PC-3 (cell line): ENCODE measurements around the gene AGAP5. TPM values are rescaled to one million over a fixed set of nuclear protein-coding genes. Genes with fewer than 3 reads are reported as not detected.

ENCODE experiments used
- ATAC-seq: fragments of 200-7000 bp; cut with Tn5 transposase; 2 replicates; pipeline ENCODE4 v1.9.1; 2020; ENCODE audit warnings: mild to moderate bottlenecking, moderate library complexity
- BruUV-seq: library from RNA; stranded (reverse); fragments of 400-500 nt; replicated peaks from 2 replicates; lab custom pipeline; 2021; lab: Mats Ljungman, UMichigan
- CTCF ChIA-PET: fragments of 300-600 bp; sonication (Branson Sonifier 250); formaldehyde crosslinking; loops from one replicate; lab custom pipeline; 2022; ENCODE audit warnings: antibody characterized with exemption; lab: Charles Lee
- POLR2A ChIA-PET: fragments of 300-600 bp; sonication (Branson Sonifier 250); formaldehyde crosslinking; loops from one replicate; lab custom pipeline; 2022; ENCODE audit warnings: antibody characterized with exemption; ENCODE audit not compliant: unreplicated experiment; lab: Charles Lee
- DNase-seq: peaks from one replicate; pipeline ENCODE4 v3.0.0-alpha.2; 2015
- H2AFZ ChIP-seq: fragments of 300-600 bp; sonication (generic); 2 replicates; pipeline ENCODE4 v1.6.0; 2016; ENCODE audit warnings: antibody characterized with exemption, low read length
- H3F3A ChIP-seq: fragments of 300-600 bp; sonication (generic); one replicate; pipeline ENCODE4 v1.6.0; 2017; ENCODE audit warnings: antibody characterized with exemption, low read length, control low read depth, mild to moderate bottlenecking; ENCODE audit not compliant: unreplicated experiment
- H3K27ac ChIP-seq: fragments of 300-600 bp; sonication (generic); 2 replicates; pipeline ENCODE4 v1.5.1; 2016; ENCODE audit warnings: mild to moderate bottlenecking, low read length
- H3K27me3 ChIP-seq: fragments of 300-600 bp; sonication (generic); 2 replicates; pipeline ENCODE4 v1.6.1; 2016; ENCODE audit warnings: low read length, mixed read lengths
- H3K36me3 ChIP-seq: fragments of 300-600 bp; sonication (generic); 2 replicates; pipeline ENCODE4 v1.6.1; 2016; ENCODE audit warnings: low read depth, mixed run types, low read length, mixed read lengths
- H3K4me1 ChIP-seq: fragments of 300-600 bp; sonication (generic); 2 replicates; pipeline ENCODE4 v1.5.1; 2016; ENCODE audit warnings: low read length; ENCODE audit not compliant: insufficient read depth
- H3K4me2 ChIP-seq: fragments of 300-600 bp; sonication (generic); 2 replicates; pipeline ENCODE4 v1.6.0; 2016; ENCODE audit warnings: low read length
- H3K4me3 ChIP-seq: fragments of 300-600 bp; sonication (generic); 2 replicates; pipeline ENCODE4 v1.5.1; 2016; ENCODE audit warnings: mild to moderate bottlenecking, low read length, mixed read lengths
- H3K79me2 ChIP-seq: fragments of 300-600 bp; sonication (generic); 2 replicates; pipeline ENCODE4 v1.6.1; 2017; ENCODE audit warnings: low read length, mixed read lengths
- H3K9ac ChIP-seq: fragments of 300-600 bp; sonication (generic); 2 replicates; pipeline ENCODE4 v1.6.0; 2016; ENCODE audit warnings: mild to moderate bottlenecking, low read length
- H3K9me2 ChIP-seq: fragments of 300-600 bp; sonication (generic); replicated peaks from 2 replicates; pipeline ENCODE4 v1.6.1; 2016; ENCODE audit warnings: mixed run types, low read length, mixed read lengths
- H3K9me3 ChIP-seq: fragments of 300-600 bp; sonication (generic); 2 replicates; pipeline ENCODE4 v1.6.1; 2016; ENCODE audit warnings: low read length, mixed read lengths
- H4K20me1 ChIP-seq: fragments of 300-600 bp; sonication (generic); 2 replicates; pipeline ENCODE4 v1.6.1; 2016; ENCODE audit warnings: low read length, mixed read lengths
- CTCF ChIP-seq: fragments of 300-600 bp; sonication (generic); conservative IDR thresholded peaks from 2 replicates; pipeline ENCODE4 v1.5.1; 2017; ENCODE audit warnings: antibody characterized with exemption, low read depth, mild to moderate bottlenecking, low read length
- EZH2 ChIP-seq: fragments of 300-600 bp; sonication (generic); IDR thresholded peaks from one replicate; pipeline ENCODE4 v1.6.1; 2017; ENCODE audit warnings: antibody characterized with exemption, mild to moderate bottlenecking, low read length; ENCODE audit not compliant: unreplicated experiment
- EZH2phosphoT487 ChIP-seq: fragments of 300-600 bp; sonication (generic); IDR thresholded peaks from 2 replicates; pipeline ENCODE4 v1.6.1; 2018; ENCODE audit warnings: mild to moderate bottlenecking, antibody characterized with exemption, low read length, borderline replicate concordance
- intact Hi-C: fragments of 100-400 bp; cut with micrococcal nuclease; formaldehyde crosslinking; loops from 2 replicates; pipeline ENCODE4 v1.9.0; 2023
- total RNA-seq: library from RNA; depleted of rRNA; stranded (reverse); fragments of >200 nt; gene quantifications from 2 replicates; pipeline ENCODE4 v1.2.3, GENCODE V29; 2014

The AGAP5 gene
- total RNA-seq, 1 experiment from 2014 or later: 15.0 TPM

DNA sequence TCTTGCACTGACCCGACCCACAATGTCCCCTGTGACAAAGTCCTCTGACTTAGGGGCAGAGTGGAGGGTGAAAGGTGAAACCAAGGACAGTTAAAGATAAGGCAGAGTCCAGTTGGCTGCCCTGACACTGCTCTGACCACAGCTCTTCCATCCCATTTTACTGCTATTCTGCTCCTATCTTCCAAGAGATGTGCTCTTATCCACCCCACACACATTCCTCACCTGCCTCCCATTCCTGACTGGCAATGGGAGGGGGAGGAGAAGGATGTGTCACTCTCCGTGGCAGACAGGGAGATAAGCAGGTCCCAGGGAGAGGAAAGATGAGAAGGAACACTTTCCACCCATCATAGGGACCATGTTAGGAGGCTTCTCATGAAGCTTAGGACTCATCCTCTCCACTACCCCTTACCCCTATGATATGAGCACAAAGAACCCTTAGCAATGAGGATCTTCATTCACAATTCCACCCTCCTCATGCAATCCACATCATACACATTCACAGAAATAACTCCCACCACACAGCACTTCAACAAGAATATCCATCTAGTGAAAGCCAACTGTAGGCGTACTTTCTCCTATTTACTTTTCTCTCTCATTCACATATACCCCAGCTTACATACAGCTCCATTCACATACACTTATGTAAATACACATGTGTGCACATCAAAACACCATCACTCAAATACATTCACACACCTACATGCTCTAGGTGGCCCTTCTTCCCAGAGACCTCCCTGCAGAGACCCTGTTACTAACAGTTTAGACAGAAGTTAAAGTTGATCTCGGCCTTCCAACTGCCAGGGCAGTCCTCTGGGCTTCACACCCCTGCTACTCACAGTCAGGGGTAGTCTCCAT, 48.7 kb downstream of the AGAP5 start:
- TF ChIP-seq EZH2 (no peak), EZH2phosphoT487 (no peak), CTCF (no peak)
- no peaks in the 10 kb centered on the region for H3K79me2 ChIP-seq
- H3K27me3 ChIP-seq: no peaks in the 10 kb centered on the region
- ATAC-seq (peak; percentile 2; the same call in 1 of the 2 replicates), DNase-seq (peak; percentile 72)
- no peaks in the 10 kb centered on the region for H3K4me1 ChIP-seq
- H3F3A ChIP-seq: no peaks in the 10 kb centered on the region
- H3K9ac ChIP-seq: no peak overlapping the region
- no peaks in the 10 kb centered on the region for H3K9me3 ChIP-seq
- ChIA-PET POLR2A (interaction anchor here (0.6 kb wide), 1 partner anchor 24 kb away, joined by 3 read pairs; no protein-coding TSS in a partner anchor), CTCF (no interaction called here)
- no TSS peak for BruUV-seq
- intact Hi-C loops: no loop called here
- no peak overlapping the region for H3K27ac ChIP-seq
- H4K20me1 ChIP-seq: no peaks in the 10 kb centered on the region
- H3K9me2 ChIP-seq: no peaks in the 10 kb centered on the region
- no peak overlapping the region for H3K4me3 ChIP-seq
- H2AFZ ChIP-seq: no peak overlapping the region
- no peaks in the 10 kb centered on the region for H3K36me3 ChIP-seq
- no peak overlapping the region for H3K4me2 ChIP-seq

DNA sequence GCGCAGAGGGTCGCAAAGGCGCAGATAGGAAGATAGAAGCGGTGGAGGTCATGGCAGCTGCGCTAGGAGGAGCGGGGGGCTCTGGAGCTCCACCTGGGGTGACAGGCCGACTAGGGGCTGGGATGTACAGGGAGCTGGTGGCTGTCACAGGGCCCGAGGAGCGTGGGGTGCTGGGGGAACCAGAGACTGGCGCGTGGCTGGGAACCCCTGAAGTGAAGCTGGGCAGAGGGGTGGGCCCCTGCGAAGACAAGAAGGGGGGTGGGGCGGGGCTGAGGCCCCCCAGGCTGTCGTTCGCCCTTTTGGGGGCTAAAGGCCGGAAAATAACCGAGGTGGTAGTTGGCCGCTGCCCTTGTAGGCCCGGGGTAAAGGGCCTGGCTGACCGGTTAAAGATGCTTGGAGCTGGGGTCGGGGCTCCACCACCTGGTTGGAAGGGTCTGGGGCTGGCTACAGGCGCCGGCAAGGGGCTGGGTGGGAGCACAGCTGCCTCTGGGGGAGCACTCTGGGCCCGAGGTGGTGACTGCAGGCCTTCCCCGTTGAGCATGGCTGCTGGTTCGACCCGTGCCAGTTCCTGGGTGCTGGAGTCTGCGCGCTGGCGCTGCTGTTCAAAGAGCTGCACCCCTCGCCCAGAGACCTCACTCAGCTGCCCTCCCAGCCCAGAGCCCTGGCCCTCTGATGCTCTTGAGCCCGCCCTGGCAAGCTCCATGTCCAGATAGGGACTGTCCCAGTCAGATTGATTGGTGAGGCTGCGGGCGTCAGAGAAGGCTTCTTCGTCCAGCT, 49.8 kb downstream of the AGAP5 start:
- intact Hi-C loops: no loop called here
- no peak overlapping the region for H3K9ac ChIP-seq
- POLR2A ChIA-PET: no interaction called here

More for the DNA sequence above, 49.8 kb downstream of the AGAP5 start:
- Histone ChIP-seq H3K36me3 (no peaks in the 10 kb centered on the region), H3K4me3 (no peak overlapping the region), H3K27me3 (no peaks in the 10 kb centered on the region), H3K9me3 (no peaks in the 10 kb centered on the region), H4K20me1 (no peaks in the 10 kb centered on the region), H3K4me1 (no peaks in the 10 kb centered on the region), H3F3A (no peaks in the 10 kb centered on the region), H3K4me2 (no peak overlapping the region), H3K9me2 (no peaks in the 10 kb centered on the region), H3K27ac (no peak overlapping the region), H3K79me2 (no peaks in the 10 kb centered on the region), H2AFZ (peak overlapping the region; percentile 8; the same call in 1 of the 2 replicates)
- CTCF ChIA-PET: interaction anchor here (0.6 kb wide), 2 partner anchors 27 to 156 kb away, joined by 3 to 7 read pairs; no protein-coding TSS in a partner anchor
- TF ChIP-seq CTCF: no peak
- TF ChIP-seq EZH2: no peak
- TF ChIP-seq EZH2phosphoT487: no peak
- no TSS peak for BruUV-seq
- ATAC-seq: no peak
- no peak for DNase-seq
